Measurements from ENCODE around the gene ETS1.

ETS1 gene

DNA sequence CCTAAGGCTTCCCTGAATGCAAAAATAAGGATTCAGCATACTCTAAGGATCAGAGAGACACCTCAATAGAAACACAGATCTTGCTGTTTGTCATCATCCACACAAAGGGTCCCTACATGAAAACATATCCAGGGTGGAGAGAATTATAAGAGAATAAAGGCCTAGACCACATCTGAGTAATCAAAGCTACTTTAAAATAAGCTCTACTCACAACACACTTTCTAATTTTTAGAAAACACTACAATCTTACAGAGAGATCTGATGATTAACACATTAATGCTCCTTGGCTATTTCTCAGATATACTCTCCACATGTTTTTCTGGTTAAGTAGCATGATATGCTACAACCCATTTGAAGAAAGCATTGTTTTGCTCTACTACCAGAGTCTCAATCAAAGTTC is 108.2 kb downstream of the ETS1 start:
- Histone ChIP-seq H3K4me1 (no peaks in the 10 kb centered on the region), H3K9me3 (no peaks in the 10 kb centered on the region), H3K27me3 (ENCODE audit: low read depth) (no peaks in the 10 kb centered on the region), H3K4me3 (no peak overlapping the region), H3K36me3 (replicated peaks) (no peaks in the 10 kb centered on the region)
- DNase-seq (ENCODE audit: low spot score in 2 of 2) = no peak
- in situ Hi-C loops (cut with MboI; ENCODE audit: low sequenced_read_pairs) = no loop called here

DNA sequence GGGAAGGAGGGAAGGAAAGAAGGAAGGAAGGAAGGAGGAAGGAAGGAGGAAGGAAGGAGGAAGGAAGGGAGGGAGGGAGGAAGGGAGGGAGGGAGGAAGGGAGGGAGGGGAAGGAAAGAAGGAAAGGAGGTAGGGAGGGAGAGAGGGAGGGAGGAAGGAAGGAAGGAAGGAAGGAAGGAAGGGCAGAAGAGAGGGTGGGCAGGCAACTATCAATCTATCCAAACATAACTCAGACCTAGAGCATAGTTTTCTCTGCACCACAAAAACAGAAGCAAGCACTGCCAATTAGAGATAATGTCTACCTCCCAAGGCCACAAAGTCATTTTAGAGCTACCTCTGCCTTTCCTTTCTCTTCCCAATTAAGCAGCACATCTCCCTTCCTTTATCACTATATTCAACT is 109.1 kb downstream of the ETS1 start:
- Histone ChIP-seq H3K4me1 (no peaks in the 10 kb centered on the region), H3K36me3 (replicated peaks) (no peaks in the 10 kb centered on the region), H3K9me3 (no peaks in the 10 kb centered on the region)

DNA sequence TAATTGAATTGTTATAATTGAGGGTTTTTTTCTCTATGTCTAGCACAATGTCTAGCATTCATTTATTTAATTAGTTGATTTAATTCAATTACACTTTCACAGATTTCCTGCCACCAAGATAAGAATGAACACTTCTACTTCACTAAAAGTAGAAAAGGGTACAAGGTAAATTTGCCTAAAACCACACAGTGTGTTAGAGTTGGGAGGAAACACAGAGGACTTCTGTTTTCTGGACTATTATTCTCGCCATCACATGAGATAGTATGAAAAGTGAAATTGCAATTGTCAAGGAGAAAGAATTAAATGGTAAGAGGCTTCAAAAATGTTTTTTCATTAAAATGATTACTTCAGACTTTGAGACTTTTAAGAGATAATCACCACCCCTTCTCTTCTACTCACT is 109.5 kb downstream of the ETS1 start:
- Histone ChIP-seq H3K27me3 (ENCODE audit: low read depth) (no peaks in the 10 kb centered on the region), H3K9me3 (no peaks in the 10 kb centered on the region), H3K4me1 (no peaks in the 10 kb centered on the region), H3K36me3 (replicated peaks) (no peaks in the 10 kb centered on the region), H3K4me3 (no peak overlapping the region)
- in situ Hi-C loops (cut with MboI; ENCODE audit: low sequenced_read_pairs) = no loop called here
- no peak for DNase-seq (ENCODE audit: low spot score in 2 of 2)

More for the DNA sequence above, 109.1 kb downstream of the ETS1 start:
- Histone ChIP-seq H3K27me3 (ENCODE audit: low read depth) (no peaks in the 10 kb centered on the region), H3K4me3 (no peak overlapping the region)
- DNase-seq (ENCODE audit: low spot score in 2 of 2) = no peak
- in situ Hi-C loops (cut with MboI; ENCODE audit: low sequenced_read_pairs) = no loop called here

DNA sequence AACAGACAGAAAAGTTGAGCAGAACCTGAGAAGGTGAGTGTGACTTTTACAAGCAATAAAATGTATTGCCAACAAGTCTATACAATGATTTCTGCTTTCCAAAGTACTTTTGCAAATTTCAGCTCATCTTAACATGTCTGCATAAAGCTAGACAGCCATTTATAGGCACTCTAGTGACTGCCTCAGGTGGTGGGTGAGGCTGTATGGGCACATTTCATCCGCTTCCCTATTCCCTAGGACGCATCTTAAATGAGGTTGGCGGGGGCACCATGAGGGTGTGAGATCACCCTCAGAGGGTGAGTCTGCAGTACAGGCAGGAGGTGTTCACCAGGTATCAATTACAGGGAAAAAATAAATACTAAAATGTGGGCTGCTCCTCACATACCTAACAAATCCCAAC is 110.1 kb downstream of the ETS1 start:
- Histone ChIP-seq H3K4me3 (no peak overlapping the region), H3K4me1 (no peaks in the 10 kb centered on the region)

DNA sequence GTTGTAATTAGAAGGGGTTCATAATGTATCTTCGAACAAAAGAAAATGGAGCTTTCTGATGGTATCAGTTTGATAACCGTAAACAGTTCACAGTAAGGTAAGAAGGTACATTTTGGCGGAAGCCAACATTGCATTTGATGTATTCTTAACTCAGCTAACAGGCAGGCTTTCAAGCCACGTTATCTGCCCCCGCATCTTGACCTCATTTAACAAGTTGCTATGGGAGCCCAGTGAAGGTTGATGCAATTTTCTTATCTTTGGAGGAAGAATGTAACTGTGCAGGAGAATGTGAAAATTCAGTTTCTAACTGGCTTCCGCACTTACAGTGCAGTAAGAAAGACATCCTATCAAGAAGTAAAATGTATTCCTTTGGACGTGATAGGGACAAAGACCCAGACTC is 110.6 kb downstream of the ETS1 start:
- H3K4me1 ChIP-seq = no peaks in the 10 kb centered on the region
- DNase-seq (ENCODE audit: low spot score in 2 of 2) = no peak
- H3K27me3 ChIP-seq (ENCODE audit: low read depth) = no peaks in the 10 kb centered on the region
- no peak overlapping the region for H3K4me3 ChIP-seq
- in situ Hi-C loops (cut with MboI; ENCODE audit: low sequenced_read_pairs) = no loop called here
- no peaks in the 10 kb centered on the region for H3K36me3 ChIP-seq (replicated peaks)
- H3K9me3 ChIP-seq = no peaks in the 10 kb centered on the region

More for the DNA sequence above, 110.1 kb downstream of the ETS1 start:
- Histone ChIP-seq H3K27me3 (ENCODE audit: low read depth) (no peaks in the 10 kb centered on the region), H3K36me3 (replicated peaks) (no peaks in the 10 kb centered on the region), H3K9me3 (no peaks in the 10 kb centered on the region)
- in situ Hi-C loops (cut with MboI; ENCODE audit: low sequenced_read_pairs) = no loop called here
- DNase-seq (ENCODE audit: low spot score in 2 of 2) = no peak

DNA sequence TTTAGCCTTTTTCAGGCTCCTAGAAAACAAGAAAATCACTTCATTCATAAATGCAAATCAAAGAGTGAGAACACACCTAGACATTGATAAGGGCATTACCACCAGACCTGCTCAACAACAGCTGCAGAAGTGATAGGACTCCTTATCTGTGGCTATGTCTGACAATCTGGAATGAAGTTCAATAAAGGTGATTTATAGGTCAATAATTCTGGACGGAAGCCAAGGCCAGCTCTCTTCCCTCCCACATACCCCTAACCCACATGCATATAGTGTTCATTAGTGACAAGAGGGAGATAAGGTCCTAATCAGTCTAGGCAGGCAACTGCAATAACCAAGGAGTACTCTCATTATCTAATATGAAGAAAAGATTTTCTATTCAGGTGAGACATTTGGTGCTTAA is 111.3 kb downstream of the ETS1 start:
- in situ Hi-C loops (cut with MboI; ENCODE audit: low sequenced_read_pairs) = no loop called here

DNA sequence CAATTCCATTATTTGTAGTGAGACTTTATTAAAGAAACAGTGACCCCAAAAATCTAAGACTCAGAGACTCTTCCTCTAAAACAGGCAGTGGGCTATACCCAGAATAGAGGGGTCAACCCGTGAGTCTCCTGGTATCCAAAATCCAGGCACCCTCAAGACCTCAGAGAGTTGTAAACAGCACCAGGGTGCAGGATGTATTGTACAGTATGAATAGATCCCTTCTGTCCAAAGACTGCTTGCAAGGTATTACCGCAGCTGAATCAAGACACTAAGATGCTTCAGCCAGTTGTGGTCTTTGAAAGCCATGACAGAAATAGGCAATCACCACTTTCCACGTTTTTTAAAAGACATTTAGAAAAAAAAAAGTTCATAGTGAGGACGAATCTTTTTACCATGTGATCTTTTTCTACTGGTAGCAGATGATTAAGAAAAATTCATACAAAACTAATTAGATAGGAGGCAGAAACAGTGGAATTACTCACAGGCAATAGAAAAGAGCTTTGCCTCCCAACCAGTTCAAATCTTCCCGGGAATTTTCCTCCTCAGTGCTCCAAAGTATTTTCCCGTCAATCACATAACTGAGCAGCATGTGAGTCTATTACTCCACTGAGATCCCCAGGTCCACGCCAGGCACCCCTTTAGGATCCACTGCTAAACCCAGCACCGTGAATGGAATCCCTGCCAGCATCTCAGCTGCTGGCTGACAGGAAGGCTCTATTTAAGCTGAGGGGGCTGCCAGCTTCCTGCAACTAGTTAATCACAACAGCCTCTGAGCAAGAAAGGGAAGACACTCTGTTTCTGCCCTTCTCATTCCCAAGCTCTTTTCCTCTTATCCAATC is 113.1 kb downstream of the ETS1 start:
- H3K27me3 ChIP-seq (ENCODE audit: low read depth) = no peaks in the 10 kb centered on the region
- no peaks in the 10 kb centered on the region for H3K36me3 ChIP-seq (replicated peaks)
- DNase-seq (ENCODE audit: low spot score in 2 of 2) = no peak
- in situ Hi-C loops (cut with MboI; ENCODE audit: low sequenced_read_pairs) = no loop called here
- H3K9me3 ChIP-seq = no peaks in the 10 kb centered on the region
- no peaks in the 10 kb centered on the region for H3K4me1 ChIP-seq
- no peak overlapping the region for H3K4me3 ChIP-seq

More for the DNA sequence above, 111.3 kb downstream of the ETS1 start:
- no peaks in the 10 kb centered on the region for H3K36me3 ChIP-seq (replicated peaks)
- H3K9me3 ChIP-seq = no peaks in the 10 kb centered on the region
- no peaks in the 10 kb centered on the region for H3K4me1 ChIP-seq
- no peaks in the 10 kb centered on the region for H3K27me3 ChIP-seq (ENCODE audit: low read depth)
- H3K4me3 ChIP-seq = no peak overlapping the region
- no peak for DNase-seq (ENCODE audit: low spot score in 2 of 2)

DNA sequence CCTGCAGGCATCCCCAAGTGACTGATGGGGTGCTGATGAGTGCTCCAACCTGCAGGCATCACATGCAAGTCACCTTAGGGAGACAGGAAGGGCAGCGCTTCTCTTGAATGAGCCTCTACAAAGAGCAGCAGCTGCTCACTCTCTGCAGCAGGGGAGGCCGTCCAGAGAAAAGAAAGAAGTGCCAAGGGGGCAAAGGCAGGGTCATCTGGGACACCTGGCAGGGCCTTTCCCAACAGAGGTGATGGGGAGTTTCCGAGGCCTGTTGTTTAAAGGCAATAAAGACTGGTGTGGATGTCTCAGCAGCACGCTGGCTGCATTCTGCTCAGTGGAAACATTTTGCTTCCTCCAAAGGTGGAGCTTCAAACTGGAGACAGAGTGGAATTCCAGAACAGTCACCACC is 113.7 kb downstream of the ETS1 start:
- no peaks in the 10 kb centered on the region for H3K36me3 ChIP-seq (replicated peaks)
- H3K9me3 ChIP-seq = no peaks in the 10 kb centered on the region
- no peaks in the 10 kb centered on the region for H3K4me1 ChIP-seq
- in situ Hi-C loops (cut with MboI; ENCODE audit: low sequenced_read_pairs) = no loop called here
- no peak for DNase-seq (ENCODE audit: low spot score in 2 of 2)
- H3K27me3 ChIP-seq (ENCODE audit: low read depth) = no peaks in the 10 kb centered on the region
- no peak overlapping the region for H3K4me3 ChIP-seq

DNA sequence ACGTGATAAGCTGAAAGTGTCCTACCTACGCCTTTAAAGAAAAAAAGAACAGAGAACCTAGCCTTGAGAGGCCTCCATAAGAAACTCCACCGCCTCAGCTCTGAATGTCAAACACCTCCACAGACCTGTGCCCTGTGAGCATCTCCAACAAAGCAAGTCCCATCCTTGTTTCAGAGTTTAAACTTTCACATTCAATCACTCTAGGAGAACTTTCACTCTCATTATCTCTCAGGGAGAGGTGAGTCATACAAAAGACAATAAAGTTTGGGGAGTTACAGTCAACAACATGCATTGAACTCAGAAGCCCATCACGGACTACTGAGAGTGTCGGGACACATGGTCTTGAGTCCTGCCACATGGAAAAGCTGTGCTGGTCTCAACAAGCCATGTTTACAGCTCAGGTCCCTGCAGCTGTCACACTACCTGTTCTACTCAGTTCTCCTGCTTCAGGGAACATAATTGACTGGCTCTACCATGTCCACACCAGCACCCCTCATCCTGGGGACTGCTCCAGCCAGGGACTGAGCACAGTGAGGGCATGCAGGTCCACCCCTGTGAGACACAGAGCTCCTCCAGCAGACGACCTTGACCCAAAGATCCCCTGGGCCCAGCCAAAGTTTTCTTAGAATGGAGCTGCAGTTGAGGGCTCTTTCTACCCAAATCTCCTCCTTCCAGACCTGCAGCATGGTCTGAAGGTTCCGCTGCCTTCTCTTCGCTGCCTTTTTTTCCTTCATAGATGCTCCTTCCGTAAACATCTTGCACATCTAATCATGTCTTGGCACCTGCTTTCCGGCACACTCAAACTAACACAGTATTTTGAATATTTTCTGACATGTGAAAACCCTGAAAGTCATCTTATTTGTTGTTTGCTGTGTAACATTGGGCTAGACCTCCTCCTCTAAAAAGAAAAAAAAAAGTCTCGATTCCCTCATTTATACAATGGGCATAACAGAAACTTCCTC is 114.9 kb downstream of the ETS1 start:
- DNase-seq (ENCODE audit: low spot score in 2 of 2) = no peak
- in situ Hi-C loops (cut with MboI; ENCODE audit: low sequenced_read_pairs) = no loop called here
- Histone ChIP-seq H3K36me3 (replicated peaks) (no peaks in the 10 kb centered on the region), H3K4me1 (no peaks in the 10 kb centered on the region), H3K27me3 (ENCODE audit: low read depth) (no peaks in the 10 kb centered on the region), H3K4me3 (no peak overlapping the region), H3K9me3 (no peaks in the 10 kb centered on the region)

DNA sequence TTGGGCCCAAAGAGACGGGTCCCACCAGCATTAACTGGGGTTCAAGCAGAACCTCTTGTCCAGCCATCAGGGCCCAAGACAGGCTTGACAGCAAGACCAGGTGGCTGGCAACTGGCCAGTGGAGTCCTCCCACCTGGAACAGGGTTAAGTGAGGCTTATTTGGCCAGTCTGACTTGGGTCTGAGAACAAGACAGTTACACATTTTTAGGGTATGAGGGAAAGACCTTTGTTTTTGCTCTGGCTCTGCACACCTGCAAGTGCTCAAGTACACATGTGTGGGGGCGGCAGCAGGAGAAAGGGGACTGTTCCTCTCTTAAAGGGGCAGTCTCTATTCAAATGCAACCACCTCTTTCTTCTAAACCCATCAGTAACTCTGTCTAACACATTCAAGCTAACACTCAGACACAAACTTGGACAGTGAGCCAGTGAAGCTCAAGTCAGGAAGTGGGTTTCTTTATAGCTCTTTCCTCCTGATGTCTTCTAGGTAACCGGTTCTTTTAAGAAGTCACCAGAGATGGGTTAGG is 116.2 kb downstream of the ETS1 start:
- Histone ChIP-seq H3K27me3 (ENCODE audit: low read depth) (no peaks in the 10 kb centered on the region), H3K36me3 (replicated peaks) (no peaks in the 10 kb centered on the region), H3K4me1 (no peaks in the 10 kb centered on the region), H3K9me3 (no peaks in the 10 kb centered on the region), H3K4me3 (no peak overlapping the region)
- in situ Hi-C loops (cut with MboI; ENCODE audit: low sequenced_read_pairs) = no loop called here
- no peak for DNase-seq (ENCODE audit: low spot score in 2 of 2)

DNA sequence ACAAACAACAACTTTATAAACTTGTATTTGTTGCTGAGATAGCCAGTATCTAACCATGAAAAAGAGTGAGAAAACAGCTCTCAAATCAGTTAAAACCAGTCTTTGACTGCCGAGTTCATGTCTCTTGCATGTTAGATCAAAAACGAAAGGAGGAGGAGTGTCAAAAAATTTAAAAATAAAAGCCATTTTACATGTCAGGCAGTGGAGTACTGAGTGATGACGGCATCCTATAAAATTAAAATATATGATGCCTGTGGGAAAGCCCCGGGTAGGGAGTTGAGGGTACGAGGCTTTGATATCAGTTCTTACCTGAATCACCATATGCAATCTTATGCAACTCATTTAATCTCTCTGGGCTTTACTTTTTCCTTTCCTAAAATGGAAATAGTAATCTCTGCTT is 117.3 kb downstream of the ETS1 start:
- Histone ChIP-seq H3K4me1 (no peaks in the 10 kb centered on the region), H3K36me3 (replicated peaks) (no peaks in the 10 kb centered on the region), H3K27me3 (ENCODE audit: low read depth) (no peaks in the 10 kb centered on the region), H3K9me3 (no peaks in the 10 kb centered on the region), H3K4me3 (no peak overlapping the region)
- in situ Hi-C loops (cut with MboI; ENCODE audit: low sequenced_read_pairs) = no loop called here
- DNase-seq (ENCODE audit: low spot score in 2 of 2) = peak in 1 of 2 experiments; percentile 5

DNA sequence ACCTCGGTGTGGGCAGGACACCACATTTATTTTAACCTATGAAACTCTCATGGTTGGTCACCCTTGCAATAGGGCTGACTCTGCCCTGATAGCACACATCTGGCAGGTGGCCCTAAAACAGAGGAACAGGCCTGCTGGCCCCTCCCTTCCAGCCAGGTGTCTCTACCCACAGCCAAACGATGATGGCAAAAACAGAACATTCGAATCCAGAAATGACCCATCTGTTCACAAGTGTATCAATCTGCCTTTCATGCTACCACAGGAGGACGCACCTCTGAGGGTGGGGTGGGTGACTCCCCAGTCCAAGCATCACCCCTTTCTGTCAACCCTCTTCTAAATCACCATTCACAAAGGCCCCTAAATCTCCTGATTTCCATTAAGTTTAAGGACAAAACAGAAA is 118.1 kb downstream of the ETS1 start:
- H3K36me3 ChIP-seq (replicated peaks) = no peaks in the 10 kb centered on the region
- H3K9me3 ChIP-seq = no peaks in the 10 kb centered on the region
- no peaks in the 10 kb centered on the region for H3K4me1 ChIP-seq
- no peak overlapping the region for H3K4me3 ChIP-seq
- in situ Hi-C loops (cut with MboI; ENCODE audit: low sequenced_read_pairs) = no loop called here
- DNase-seq (ENCODE audit: low spot score in 2 of 2) = no peak
- H3K27me3 ChIP-seq (ENCODE audit: low read depth) = no peaks in the 10 kb centered on the region

DNA sequence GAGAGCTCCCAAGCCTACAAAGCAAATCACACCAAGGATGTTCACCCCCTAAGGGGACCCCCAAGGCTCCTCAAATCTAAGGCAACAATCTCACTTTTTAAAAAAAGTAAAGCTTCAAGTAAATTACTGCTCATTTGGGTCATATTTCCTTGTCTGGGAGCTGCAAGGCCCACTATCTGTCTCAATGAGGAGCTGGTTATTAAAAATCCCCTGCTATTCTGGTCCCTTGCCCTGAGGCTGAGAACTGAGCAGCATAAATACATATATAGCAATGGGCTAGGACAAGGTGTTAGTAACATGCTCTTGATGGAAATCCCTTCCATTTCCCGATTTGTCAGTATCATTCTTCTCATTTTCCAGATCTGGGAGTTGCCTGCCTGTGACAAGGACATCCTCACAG is 119.2 kb downstream of the ETS1 start:
- Histone ChIP-seq H3K36me3 (replicated peaks) (no peaks in the 10 kb centered on the region), H3K27me3 (ENCODE audit: low read depth) (no peaks in the 10 kb centered on the region), H3K9me3 (no peaks in the 10 kb centered on the region), H3K4me1 (no peaks in the 10 kb centered on the region), H3K4me3 (no peak overlapping the region)
- in situ Hi-C loops (cut with MboI; ENCODE audit: low sequenced_read_pairs) = no loop called here
- no peak for DNase-seq (ENCODE audit: low spot score in 2 of 2)

DNA sequence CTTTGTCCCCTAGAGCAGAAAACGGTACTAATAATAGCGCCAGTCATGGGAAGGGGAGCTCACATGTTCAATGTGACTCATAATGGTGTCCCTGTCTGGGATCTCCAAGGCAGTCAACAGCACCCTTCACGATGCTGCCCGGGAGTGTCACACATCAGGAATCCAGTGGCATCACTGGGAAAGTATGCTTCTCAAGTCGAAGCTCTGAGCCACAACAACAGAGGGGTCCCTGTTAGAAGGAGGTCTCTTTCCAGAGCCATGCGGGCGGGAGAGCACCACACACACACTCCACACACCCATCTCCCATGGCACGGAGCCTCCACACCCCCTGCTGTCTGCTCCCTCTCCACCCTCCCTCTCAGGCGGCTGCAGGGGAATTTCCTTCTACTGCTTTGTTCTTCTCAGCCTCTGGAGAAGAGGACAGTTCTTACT is 119.7 kb downstream of the ETS1 start:
- H3K36me3 ChIP-seq (replicated peaks) = no peaks in the 10 kb centered on the region
- no peaks in the 10 kb centered on the region for H3K27me3 ChIP-seq (ENCODE audit: low read depth)
- H3K4me3 ChIP-seq = no peak overlapping the region
- no peaks in the 10 kb centered on the region for H3K4me1 ChIP-seq
- in situ Hi-C loops (cut with MboI; ENCODE audit: low sequenced_read_pairs) = no loop called here
- no peak for DNase-seq (ENCODE audit: low spot score in 2 of 2)
- no peaks in the 10 kb centered on the region for H3K9me3 ChIP-seq

Measured in HAP-1 (cell line).